ENCODE results near the gene DCLRE1B. TPM values are rescaled to one million over a fixed set of nuclear protein-coding genes. Genes with fewer than 3 reads are reported as not detected.

The DCLRE1B gene
- total RNA-seq, 1 experiment from 2014 or later, result 9.4 TPM

DNA sequence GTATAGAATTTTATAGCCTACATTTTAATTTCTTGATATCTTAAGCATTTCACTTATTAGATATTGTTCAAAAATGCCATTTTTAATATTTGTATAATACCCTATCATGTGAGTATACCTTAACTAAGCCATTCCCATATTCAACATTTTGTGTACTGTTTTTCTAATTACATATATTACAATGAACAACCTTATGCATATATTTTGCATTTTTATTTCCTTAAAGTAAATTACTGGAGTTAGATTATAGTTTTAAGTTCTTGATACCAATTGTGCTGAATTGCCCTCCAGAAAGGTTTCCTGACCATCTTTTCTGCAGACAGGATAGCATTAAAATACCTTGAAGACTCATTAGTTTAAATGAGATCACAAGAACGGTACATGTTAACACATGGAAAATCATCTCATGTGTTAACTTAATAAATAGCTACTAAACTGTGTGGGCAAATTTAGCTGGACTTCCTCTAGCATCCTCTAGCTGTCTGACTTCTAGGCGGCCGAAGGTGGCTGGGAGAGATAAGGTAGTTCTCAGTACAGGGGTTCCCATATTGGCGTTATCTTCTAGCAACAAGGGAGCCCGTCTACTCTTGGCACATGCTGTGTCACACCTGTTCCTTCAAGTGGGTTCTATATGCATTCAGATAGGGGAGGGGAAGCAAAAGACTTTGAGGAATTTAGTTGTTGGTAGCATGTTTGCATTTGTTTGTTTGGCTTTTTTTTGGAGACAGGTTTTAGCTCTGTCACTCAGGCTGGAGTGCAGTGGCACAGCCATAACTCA is 8.9 kb downstream of the DCLRE1B start (continued):
- TF ChIP-seq ATF2 (CRISPR knock-in tag; IDR thresholded peaks at IDR 0.05; ENCODE audit: borderline replicate concordance, low read depth), result no peak

DNA sequence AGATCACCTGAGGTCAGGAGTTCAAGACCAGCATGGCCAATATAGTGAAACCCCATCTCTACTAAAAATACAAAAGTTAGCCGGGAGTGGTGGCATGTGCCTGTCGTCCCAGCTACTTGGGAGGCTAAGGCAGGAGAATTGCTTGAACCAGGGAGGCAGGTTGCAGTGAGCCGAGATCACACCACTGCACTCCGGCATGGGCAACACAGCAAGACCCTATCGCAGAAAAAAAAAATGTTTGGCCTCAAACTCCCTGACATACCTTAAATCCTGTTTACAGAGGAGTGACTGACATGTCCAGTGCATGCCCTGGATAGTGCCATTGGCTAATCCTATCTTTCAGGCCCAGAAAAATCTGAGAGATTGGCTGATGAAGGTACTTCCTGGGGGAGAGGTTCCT is 11.8 kb downstream of the DCLRE1B start:
- ChIA-PET CTCF (no interaction called here), POLR2A (no interaction called here)
- Mint-ChIP-seq H3K36me3 (no peaks in the 10 kb centered on the region; the same call in 1 of the 2 replicates), H3K27ac (no peak overlapping the region), H3K9me3 (no peaks in the 10 kb centered on the region), H3K4me3 (no peak overlapping the region), H3K27me3 (ENCODE audit: low read depth) (peaks cover 10% of the 10 kb centered on the region), H3K4me1 (peaks cover 2% of the 10 kb centered on the region; the same call in 1 of the 2 replicates)
- DNase-seq (ENCODE audit: low spot score) (no peak), ATAC-seq (no peak)
- TF ChIP-seq SP1 (CRISPR knock-in tag; conservative IDR thresholded peaks at IDR 0.05) (no peak), GABPB1 (CRISPR knock-in tag; IDR thresholded peaks at IDR 0.05) (no peak), KAT7 (CRISPR knock-in tag; IDR thresholded peaks at IDR 0.05; ENCODE audit: borderline replicate concordance) (no peak), ZNF121 (CRISPR knock-in tag; IDR thresholded peaks at IDR 0.05) (peak; percentile 55; the same call in 1 of the 2 replicates), ZNF416 (CRISPR knock-in tag; IDR thresholded peaks at IDR 0.05) (no peak), MXD4 (CRISPR knock-in tag; IDR thresholded peaks at IDR 0.05; ENCODE audit: borderline replicate concordance) (no peak)

DNA sequence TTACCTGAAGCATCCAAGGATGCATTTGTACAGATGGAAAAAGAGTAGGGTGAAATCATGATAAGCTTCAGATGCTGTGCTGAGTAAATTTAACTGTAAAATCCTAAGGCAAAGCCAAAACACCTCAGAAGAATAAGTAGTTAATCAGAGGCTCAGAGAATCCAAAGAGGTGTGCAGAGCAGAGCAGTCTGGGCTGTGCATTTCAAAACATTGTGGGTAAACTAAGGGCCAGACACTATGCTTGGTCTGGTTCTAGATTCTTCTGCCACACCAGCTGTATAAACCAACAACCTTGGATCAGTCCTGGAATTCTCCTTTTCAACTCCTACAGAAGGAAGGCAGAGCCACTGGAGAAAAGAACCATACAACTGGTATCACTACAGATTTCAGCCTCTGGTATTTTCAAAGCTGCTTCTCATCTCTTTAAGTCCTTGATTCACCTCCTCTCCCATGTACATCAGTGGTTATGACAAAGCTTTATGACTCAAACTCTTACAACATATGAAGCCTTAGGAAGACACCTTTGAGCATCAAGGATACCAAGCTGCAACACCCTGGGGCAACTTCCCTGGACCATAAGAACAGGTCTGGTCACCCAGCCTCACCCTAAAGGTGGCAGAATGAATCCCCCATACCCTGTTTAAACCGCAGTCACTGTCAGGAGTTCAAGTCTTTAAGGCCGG is 12.4 kb downstream of the DCLRE1B start:
- H3K4me1 Mint-ChIP-seq, result peaks cover 2% of the 10 kb centered on the region; the same call in 1 of the 2 replicates
- no peak overlapping the region for H3K4me3 Mint-ChIP-seq
- no peaks in the 10 kb centered on the region for H3K36me3 Mint-ChIP-seq
- peaks cover 10% of the 10 kb centered on the region for H3K27me3 Mint-ChIP-seq (ENCODE audit: low read depth)
- ChIA-PET CTCF (no interaction called here), POLR2A (interaction anchor here (1.6 kb wide), 1 partner anchor 11 kb away, joined by 4 read pairs; the partner anchor contains the start of gene HIPK1)
- TF ChIP-seq CREM (CRISPR knock-in tag; IDR thresholded peaks at IDR 0.05), result no peak
- no peak for TF ChIP-seq RELA (CRISPR knock-in tag; IDR thresholded peaks at IDR 0.05; ENCODE audit: borderline replicate concordance)
- TF ChIP-seq, protein P1, sequence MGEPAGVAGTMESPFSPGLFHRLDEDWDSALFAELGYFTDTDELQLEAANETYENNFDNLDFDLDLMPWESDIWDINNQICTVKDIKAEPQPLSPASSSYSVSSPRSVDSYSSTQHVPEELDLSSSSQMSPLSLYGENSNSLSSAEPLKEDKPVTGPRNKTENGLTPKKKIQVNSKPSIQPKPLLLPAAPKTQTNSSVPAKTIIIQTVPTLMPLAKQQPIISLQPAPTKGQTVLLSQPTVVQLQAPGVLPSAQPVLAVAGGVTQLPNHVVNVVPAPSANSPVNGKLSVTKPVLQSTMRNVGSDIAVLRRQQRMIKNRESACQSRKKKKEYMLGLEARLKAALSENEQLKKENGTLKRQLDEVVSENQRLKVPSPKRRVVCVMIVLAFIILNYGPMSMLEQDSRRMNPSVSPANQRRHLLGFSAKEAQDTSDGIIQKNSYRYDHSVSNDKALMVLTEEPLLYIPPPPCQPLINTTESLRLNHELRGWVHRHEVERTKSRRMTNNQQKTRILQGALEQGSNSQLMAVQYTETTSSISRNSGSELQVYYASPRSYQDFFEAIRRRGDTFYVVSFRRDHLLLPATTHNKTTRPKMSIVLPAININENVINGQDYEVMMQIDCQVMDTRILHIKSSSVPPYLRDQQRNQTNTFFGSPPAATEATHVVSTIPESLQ (CRISPR knock-in tag; IDR thresholded peaks at IDR 0.05), result no peak
- TF ChIP-seq ZBTB21 (CRISPR knock-in tag; IDR thresholded peaks at IDR 0.05; ENCODE audit: borderline replicate concordance), result no peak
- TF ChIP-seq, protein P2, sequence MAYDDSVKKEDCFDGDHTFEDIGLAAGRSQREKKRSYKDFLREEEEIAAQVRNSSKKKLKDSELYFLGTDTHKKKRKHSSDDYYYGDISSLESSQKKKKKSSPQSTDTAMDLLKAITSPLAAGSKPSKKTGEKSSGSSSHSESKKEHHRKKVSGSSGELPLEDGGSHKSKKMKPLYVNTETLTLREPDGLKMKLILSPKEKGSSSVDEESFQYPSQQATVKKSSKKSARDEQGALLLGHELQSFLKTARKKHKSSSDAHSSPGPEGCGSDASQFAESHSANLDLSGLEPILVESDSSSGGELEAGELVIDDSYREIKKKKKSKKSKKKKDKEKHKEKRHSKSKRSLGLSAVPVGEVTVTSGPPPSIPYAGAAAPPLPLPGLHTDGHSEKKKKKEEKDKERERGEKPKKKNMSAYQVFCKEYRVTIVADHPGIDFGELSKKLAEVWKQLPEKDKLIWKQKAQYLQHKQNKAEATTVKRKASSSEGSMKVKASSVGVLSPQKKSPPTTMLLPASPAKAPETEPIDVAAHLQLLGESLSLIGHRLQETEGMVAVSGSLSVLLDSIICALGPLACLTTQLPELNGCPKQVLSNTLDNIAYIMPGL (CRISPR knock-in tag; IDR thresholded peaks at IDR 0.05), result no peak
- TF ChIP-seq ATF1 (CRISPR knock-in tag; IDR thresholded peaks at IDR 0.05), result no peak
- TF ChIP-seq JUN (CRISPR knock-in tag; IDR thresholded peaks at IDR 0.05), result no peak
- H3K27ac Mint-ChIP-seq, result no peak overlapping the region
- DNase-seq (ENCODE audit: low spot score) (no peak), ATAC-seq (no peak)
- H3K9me3 Mint-ChIP-seq, result no peaks in the 10 kb centered on the region

DNA sequence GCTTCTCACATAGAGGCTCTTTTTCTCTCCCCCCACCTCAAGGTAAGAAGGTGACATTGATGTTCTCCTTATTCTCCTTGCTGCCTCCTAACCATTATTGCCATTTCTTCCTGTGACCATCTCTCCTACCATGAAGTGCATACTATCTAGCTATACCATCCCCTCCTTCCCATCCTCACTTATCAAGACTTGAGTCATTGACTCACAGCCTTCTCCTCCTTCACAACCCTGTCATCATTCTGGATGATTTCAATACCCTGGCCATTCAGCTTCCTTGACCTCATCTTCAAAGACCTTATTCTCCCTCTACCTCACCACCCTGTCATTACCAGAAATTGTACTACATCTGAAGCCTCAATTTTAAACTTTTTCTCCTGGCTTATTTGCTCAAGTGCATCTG is 13.1 kb downstream of the DCLRE1B start:
- H3K4me1 Mint-ChIP-seq, result peaks cover 2% of the 10 kb centered on the region; the same call in 1 of the 2 replicates
- peaks cover 16% of the 10 kb centered on the region for H3K27me3 Mint-ChIP-seq (ENCODE audit: low read depth)
- no peaks in the 10 kb centered on the region for H3K9me3 Mint-ChIP-seq
- no peak overlapping the region for H3K4me3 Mint-ChIP-seq
- POLR2A ChIA-PET, result interaction anchor here (1.6 kb wide), 1 partner anchor 11 kb away, joined by 4 read pairs; the partner anchor contains the start of gene HIPK1
- no peak overlapping the region for H3K27ac Mint-ChIP-seq
- CTCF ChIA-PET, result no interaction called here
- DNase-seq (ENCODE audit: low spot score), result no peak
- no peak for ATAC-seq
- no peaks in the 10 kb centered on the region for H3K36me3 Mint-ChIP-seq
- TF ChIP-seq GABPB1 (CRISPR knock-in tag; IDR thresholded peaks at IDR 0.05) (no peak), ARID4B (CRISPR knock-in tag; IDR thresholded peaks at IDR 0.05; ENCODE audit: borderline replicate concordance) (no peak), MAX (CRISPR knock-in tag; IDR thresholded peaks at IDR 0.05) (no peak)
- TF ChIP-seq, protein P1 (CRISPR knock-in tag; IDR thresholded peaks at IDR 0.05), result no peak
